HCT116 (cell line): Measurements from ENCODE around the gene SEC24B. TPM values are rescaled to one million over a fixed set of nuclear protein-coding genes. Genes with fewer than 3 reads are reported as not detected.

Experiments
- ATAC-seq: fragments of 200-7000 bp; cut with Tn5 transposase; 2 replicates; pipeline ENCODE4 v1.9.1; 2020; ENCODE audit warnings: mild to moderate bottlenecking, moderate library complexity
- BruUV-seq: library from RNA; stranded (reverse); fragments of 400-500 nt; replicated peaks from 2 replicates; lab custom pipeline; 2021; lab: Mats Ljungman, UMichigan
- CTCF ChIA-PET: fragments of 300-600 bp; sonication (Branson Sonifier 250); formaldehyde crosslinking; loops from one replicate; lab custom pipeline; 2021; ENCODE audit warnings: antibody characterized with exemption; lab: Charles Lee
- POLR2A ChIA-PET: fragments of 300-600, 350-600 bp; sonication (Branson Sonifier 250); formaldehyde crosslinking; loops from one replicate; lab custom pipeline; 2021; ENCODE audit warnings: antibody characterized with exemption; lab: Charles Lee
- RAD21 ChIA-PET, 2 experiments: fragments of 300-600 bp; sonication (Branson Sonifier 250); formaldehyde crosslinking; loops; one replicate each; lab custom pipeline; 2023; ENCODE audit warnings: low total read pairs in 2 of 2; ENCODE audit not compliant: uncharacterized antibody in 2 of 2, unreplicated experiment in 2 of 2, low non-redundant PET in 1 of 2; lab: Charles Lee
- DNase-seq: peaks from one replicate; pipeline ENCODE4 v3.0.0-alpha.2; 2010; ENCODE audit warnings: low read depth, low spot score
- H2AFZ ChIP-seq: fragments of 200-600 bp; shearing (Covaris generic), sonication (generic); 2 replicates; pipeline ENCODE4 v1.6.1; 2017; ENCODE audit warnings: low read depth, mixed run types, mixed read lengths, antibody characterized with exemption, low read length; ENCODE audit not compliant: poor library complexity, severe bottlenecking
- H3K27ac ChIP-seq: 2 replicates; pipeline ENCODE4 v1.5.1; 2012; ENCODE audit warnings: low read depth, low read length
- H3K27me3 ChIP-seq: fragments of 200-600 bp; sonication (generic); 2 replicates; pipeline ENCODE4 v1.6.1; 2016; ENCODE audit warnings: mixed run types, low read length, mixed read lengths; ENCODE audit not compliant: insufficient read depth
- H3K36me3 ChIP-seq, 2 experiments: fragments of 200-500 bp in 1 of 2; fragments of 200-600 bp in 1 of 2; sonication (Bioruptor generic) in 1 of 2; sonication (generic) in 1 of 2; 2 replicates each; pipeline versions ENCODE4 v1.5.1 to v1.6.1; 2014 to 2016; ENCODE audit warnings: low read length in 2 of 2, inconsistent platforms in 1 of 2, mixed read lengths in 1 of 2, mixed run types in 1 of 2; ENCODE audit not compliant: insufficient read depth in 2 of 2, control insufficient read depth in 1 of 2
- H3K4me1 ChIP-seq, 2 experiments: fragments of 200-600 bp in 1 of 2; sonication (generic) in 1 of 2; 2 replicates each; pipeline versions ENCODE4 v1.5.1 to v1.6.1; 2012 to 2017; ENCODE audit warnings: low read length in 2 of 2, inconsistent platforms in 1 of 2, mild to moderate bottlenecking in 1 of 2, mixed read lengths in 1 of 2, mixed run types in 1 of 2, moderate library complexity in 1 of 2; ENCODE audit not compliant: insufficient read depth in 2 of 2, control insufficient read depth in 1 of 2
- H3K4me2 ChIP-seq: fragments of 200-600 bp; sonication (generic); 2 replicates; pipeline ENCODE4 v1.6.1; 2017; ENCODE audit warnings: mixed run types, low read length, mixed read lengths
- H3K4me3 ChIP-seq, 2 experiments: fragments of 200-600 bp in 1 of 2; sonication (generic) in 1 of 2; replicated peaks in 1 of 2; 2 replicates each; pipeline ENCODE4 v1.5.1; 2011 to 2016; ENCODE audit warnings: low read length in 2 of 2, control low read depth in 1 of 2, low read depth in 1 of 2, mild to moderate bottlenecking in 1 of 2, mixed read lengths in 1 of 2, mixed run types in 1 of 2
- H3K79me2 ChIP-seq: fragments of 200-600 bp; sonication (generic); 2 replicates; pipeline ENCODE4 v1.6.1; 2017; ENCODE audit warnings: mild to moderate bottlenecking, mixed run types, low read length, moderate library complexity, mixed read lengths; ENCODE audit not compliant: insufficient read depth
- H3K9ac ChIP-seq: fragments of 200-600 bp; sonication (generic); 2 replicates; pipeline ENCODE4 v1.6.1; 2016; ENCODE audit warnings: low read length, mixed read lengths
- H3K9me2 ChIP-seq: fragments of 200-600 bp; sonication (generic), shearing (Covaris generic); 2 replicates; pipeline ENCODE4 v1.6.1; 2017; ENCODE audit warnings: mixed run types, mild to moderate bottlenecking, moderate library complexity; ENCODE audit not compliant: insufficient read depth
- H3K9me3 ChIP-seq, 2 experiments: fragments of 200-500 bp in 1 of 2; fragments of 200-600 bp in 1 of 2; sonication (Bioruptor generic) in 1 of 2; sonication (generic) in 1 of 2; 2 replicates each; pipeline ENCODE4 v1.6.1; 2014 to 2017; ENCODE audit warnings: low read length in 2 of 2, mixed read lengths in 2 of 2, inconsistent platforms in 1 of 2, low read depth in 1 of 2, mild to moderate bottlenecking in 1 of 2, mixed run types in 1 of 2, moderate library complexity in 1 of 2; ENCODE audit not compliant: control insufficient read depth in 1 of 2, insufficient read depth in 1 of 2
- H4K20me1 ChIP-seq: fragments of 200-600 bp; sonication (generic), shearing (Covaris generic); 2 replicates; pipeline ENCODE4 v1.6.1; 2017; ENCODE audit warnings: mixed run types, mild to moderate bottlenecking, moderate library complexity; ENCODE audit not compliant: insufficient read depth
- CTCF ChIP-seq, 3 experiments: fragments of 200-600 bp in 1 of 3; sonication (generic) in 1 of 3; IDR thresholded peaks in 2 of 3; conservative IDR thresholded peaks in 1 of 3; 2 replicates each; pipeline ENCODE4 v1.5.1; 2012 to 2017; ENCODE audit warnings: low read depth in 2 of 3, low read length in 2 of 3, antibody characterized with exemption in 1 of 3, borderline replicate concordance in 1 of 3, control low read depth in 1 of 3, mild to moderate bottlenecking in 1 of 3, mixed read lengths in 1 of 3, mixed run types in 1 of 3, moderate library complexity in 1 of 3; ENCODE audit not compliant: insufficient read depth in 1 of 3
- EGR1 ChIP-seq: IDR thresholded peaks from 2 replicates; pipeline ENCODE4 v1.6.1; 2012; ENCODE audit warnings: low read depth
- FOSL1 ChIP-seq: IDR thresholded peaks from 2 replicates; pipeline ENCODE4 v1.6.1; 2012; ENCODE audit warnings: low read depth
- POLR2A ChIP-seq: IDR thresholded peaks from 2 replicates; pipeline ENCODE4 v1.7.0; 2011; ENCODE audit warnings: borderline replicate concordance; ENCODE audit not compliant: insufficient read depth, insufficient read length; ENCODE audit errors: extremely low read depth
- RAD21 ChIP-seq: IDR thresholded peaks from 2 replicates; pipeline ENCODE4 v1.6.1; 2012; ENCODE audit warnings: low read depth, mild to moderate bottlenecking
- SIN3A ChIP-seq: IDR thresholded peaks from 2 replicates; pipeline ENCODE4 v1.6.1; 2012; ENCODE audit warnings: low read depth
- YY1 ChIP-seq: IDR thresholded peaks from 2 replicates; pipeline ENCODE4 v1.6.1; 2011; ENCODE audit warnings: low read length, low read depth, moderate library complexity, mild to moderate bottlenecking; ENCODE audit not compliant: insufficient replicate concordance; ENCODE audit errors: extremely low read depth
- ZFX ChIP-seq: fragments of 450-650 bp; IDR thresholded peaks from 2 replicates; pipeline ENCODE4 v1.6.1; 2017
- intact Hi-C: fragments of 100-400 bp; cut with micrococcal nuclease; formaldehyde crosslinking; loops from 2 replicates; pipeline ENCODE4 v1.10.0; 2022
- total RNA-seq: library from RNA; stranded (reverse); gene quantifications from one replicate; pipeline ENCODE4 v1.2.1, GENCODE V29; 2021; ENCODE audit not compliant: unreplicated experiment

The SEC24B gene
- total RNA-seq, 1 experiment from 2014 or later, result 33.0 TPM

- ChIA-PET RAD21 (no interaction called here), POLR2A (no interaction called here), CTCF (no interaction called here)
- Histone ChIP-seq H3K4me1 (no peaks in the 10 kb centered on the region), H3K9me2 (no peaks in the 10 kb centered on the region), H4K20me1 (no peaks in the 10 kb centered on the region), H2AFZ (no peak overlapping the region), H3K4me3 (no peak overlapping the region), H3K9ac (no peak overlapping the region), H3K4me2 (no peak overlapping the region), H3K36me3 (no peaks in the 10 kb centered on the region), H3K27me3 (peaks cover 30% of the 10 kb centered on the region; the same call in 1 of the 2 replicates), H3K79me2 (no peaks in the 10 kb centered on the region), H3K9me3 (no peaks in the 10 kb centered on the region), H3K27ac (no peak overlapping the region)
- no peak for TF ChIP-seq CTCF (IDR thresholded peaks at IDR 0.05 in 2 of 3, conservative IDR thresholded peaks at IDR 0.05 in 1 of 3; ENCODE audit: borderline replicate concordance in 1 of 3, insufficient read depth in 1 of 3, low read depth in 2 of 3, low read length in 2 of 3)
- TF ChIP-seq YY1, result no peak
- no peak for TF ChIP-seq POLR2A
- no peak for TF ChIP-seq ZFX
- no peak for TF ChIP-seq SIN3A
- no peak for TF ChIP-seq FOSL1
- TF ChIP-seq EGR1, result no peak
- TF ChIP-seq RAD21, result no peak
- BruUV-seq, result no TSS peak
- DNase-seq (no peak), ATAC-seq (no peak)
- intact Hi-C loops, result no loop called here
Observed at GRCh38 chr4:109389369-109390114, 44.1 kb upstream of the SEC24B start.
